HepG2 (cell line): ENCODE results near the gene DOC2A. TPM values are rescaled to one million over a fixed set of nuclear protein-coding genes. Genes with fewer than 3 reads are reported as not detected.

Experiments used
- ATAC-seq: fragments of 200-7000 bp; cut with Tn5 transposase; 3 replicates; pipeline ENCODE4 v1.9.1; 2020; ENCODE audit warnings: mild to moderate bottlenecking, moderate library complexity
- BruUV-seq: library from RNA; stranded (reverse); fragments of 400-500 nt; replicated peaks from 2 replicates; lab custom pipeline; 2021; lab: Mats Ljungman, UMichigan
- CTCF ChIA-PET: fragments of 300-600 bp; formaldehyde crosslinking; extraction: SDS; loops from one replicate; lab custom pipeline; 2021; ENCODE audit warnings: low total read pairs, inconsistent platforms, low intra/inter-chr PET ratio; lab: Yijun Ruan, JAX
- POLR2A ChIA-PET: fragments of 350-600 bp; sonication (Branson Sonifier 250); formaldehyde crosslinking; loops from one replicate; lab custom pipeline; 2020; ENCODE audit warnings: antibody characterized with exemption, inconsistent platforms; lab: Yijun Ruan, JAX
- DNase-seq: peaks from one replicate; pipeline ENCODE4 v3.0.0-alpha.2; 2015; ENCODE audit warnings: low spot score
- FAIRE-seq: peaks from 3 replicates; lab custom pipeline; 2011; peaks lifted over from hg19 to GRCh38; lab: Jason Lieb, UNC
- H2AFZ ChIP-seq: one replicate; pipeline ENCODE4 v1.6.1; 2011; ENCODE audit warnings: low read length, inconsistent platforms
- H3K27ac ChIP-seq: fragments of 300-600 bp; 3 replicates; pipeline ENCODE4 v1.8.0; 2011; ENCODE audit warnings: mixed run types, mild to moderate bottlenecking, mixed read lengths, low read length, inconsistent platforms; ENCODE audit not compliant: insufficient read depth; ENCODE audit errors: extremely low read length
- H3K27me3 ChIP-seq, 2 experiments: fragments of 200-600 bp in 1 of 2; 2 replicates in 1 of 2; 3 replicates in 1 of 2; pipeline versions ENCODE4 v1.6.0 to v1.8.0; 2011; ENCODE audit warnings: low read length in 2 of 2, mild to moderate bottlenecking in 2 of 2, moderate library complexity in 2 of 2, inconsistent platforms in 1 of 2; ENCODE audit not compliant: insufficient read depth in 2 of 2, control insufficient read depth in 1 of 2
- H3K36me3 ChIP-seq, 2 experiments: fragments of 200-600 bp in 1 of 2; replicated peaks in 1 of 2; 2 replicates in 1 of 2; 3 replicates in 1 of 2; pipeline versions ENCODE4 v1.5.1 to v1.8.0; 2011; ENCODE audit warnings: low read length in 2 of 2, inconsistent platforms in 1 of 2; ENCODE audit not compliant: insufficient read depth in 2 of 2, control insufficient read depth in 1 of 2
- H3K4me1 ChIP-seq: 2 replicates; pipeline ENCODE4 v1.5.1; 2012; ENCODE audit warnings: low read length, inconsistent platforms; ENCODE audit not compliant: insufficient read depth
- H3K4me2 ChIP-seq: 2 replicates; pipeline ENCODE4 v1.6.0; 2011; ENCODE audit warnings: low read depth, low read length, inconsistent platforms
- H3K4me3 ChIP-seq, 3 experiments: fragments of 200-600 bp in 1 of 3; sonication (generic), shearing (Covaris generic) in 1 of 3; replicated peaks in 1 of 3; 2 replicates each; pipeline ENCODE4 v1.5.1; 2011 to 2016; ENCODE audit warnings: low read length in 3 of 3, inconsistent platforms in 2 of 3, low read depth in 2 of 3, mild to moderate bottlenecking in 2 of 3, control low read depth in 1 of 3, mixed read lengths in 1 of 3; ENCODE audit not compliant: insufficient read depth in 1 of 3
- H3K79me2 ChIP-seq: one replicate; pipeline ENCODE4 v1.6.1; 2011; ENCODE audit warnings: low read length, inconsistent platforms; ENCODE audit not compliant: insufficient read depth
- H3K9ac ChIP-seq: 2 replicates; pipeline ENCODE4 v1.6.0; 2011; ENCODE audit warnings: mild to moderate bottlenecking, low read depth, low read length, inconsistent platforms; ENCODE audit not compliant: insufficient read depth
- H3K9me3 ChIP-seq: 2 replicates; pipeline ENCODE4 v1.5.1; 2012; ENCODE audit warnings: mild to moderate bottlenecking, low read length
- H4K20me1 ChIP-seq: 2 replicates; pipeline ENCODE4 v1.6.0; 2011; ENCODE audit warnings: inconsistent platforms, mild to moderate bottlenecking, low read length, moderate library complexity; ENCODE audit not compliant: insufficient read depth
- ATM ChIP-seq: fragments of 450-650 bp; IDR thresholded peaks from 2 replicates; pipeline ENCODE4 v1.7.1; 2017; ENCODE audit warnings: mild to moderate bottlenecking, borderline replicate concordance
- CCAR2 ChIP-seq: fragments of 200-400 bp; formaldehyde crosslinking; optimal IDR thresholded peaks from 2 replicates; pipeline ENCODE3; 2018; ENCODE audit warnings: low read depth, mild to moderate bottlenecking, low read length, moderate library complexity
- GTF3A ChIP-seq: sonication (generic); formaldehyde crosslinking; conservative IDR thresholded peaks from 2 replicates; pipeline ENCODE4 v1.4.0; 2020; ENCODE audit warnings: mild to moderate bottlenecking, missing genetic modification reagents
- HHEX ChIP-seq: IDR thresholded peaks from 2 replicates; pipeline ENCODE4 v1.6.1; 2016; ENCODE audit warnings: control low read depth
- JDP2 ChIP-seq: sonication (generic); formaldehyde crosslinking; IDR thresholded peaks from 2 replicates; pipeline ENCODE4 v1.8.1; 2022; ENCODE audit warnings: missing genetic modification reagents, borderline replicate concordance
- KMT2A ChIP-seq: sonication (generic); formaldehyde crosslinking; IDR thresholded peaks from 2 replicates; pipeline ENCODE4 v1.4.0; 2020; ENCODE audit warnings: missing genetic modification reagents
- PHF8 ChIP-seq: sonication (generic); formaldehyde crosslinking; IDR thresholded peaks from 2 replicates; pipeline ENCODE4 v1.5.0; 2020; ENCODE audit warnings: missing genetic modification reagents
- RNF2 ChIP-seq: fragments of 450-650 bp; conservative IDR thresholded peaks from 2 replicates; pipeline ENCODE4 v1.6.1; 2016; ENCODE audit warnings: low read depth
- SP5 ChIP-seq: IDR thresholded peaks from 2 replicates; pipeline ENCODE4 v1.6.1; 2016; ENCODE audit warnings: low read depth, borderline replicate concordance
- U2AF1 ChIP-seq: fragments of 200-400 bp; formaldehyde crosslinking; optimal IDR thresholded peaks from 2 replicates; pipeline ENCODE3; 2017; ENCODE audit warnings: mild to moderate bottlenecking, low read depth, low read length
- WIZ ChIP-seq: sonication (generic); formaldehyde crosslinking; IDR thresholded peaks from 2 replicates; pipeline ENCODE4 v1.5.1; 2020; ENCODE audit warnings: mild to moderate bottlenecking, missing genetic modification reagents
- XRCC5 ChIP-seq: fragments of 200-400 bp; formaldehyde crosslinking; optimal IDR thresholded peaks from 2 replicates; pipeline ENCODE3; 2017; ENCODE audit warnings: mild to moderate bottlenecking, low read length
- ZMYM4 ChIP-seq: sonication (generic); formaldehyde crosslinking; IDR thresholded peaks from 2 replicates; pipeline ENCODE4 v1.8.1; 2023; ENCODE audit warnings: mild to moderate bottlenecking, missing genetic modification reagents
- ZNF431 ChIP-seq: sonication (generic); formaldehyde crosslinking; IDR thresholded peaks from 2 replicates; pipeline ENCODE4 v1.9.0; 2022; ENCODE audit warnings: missing genetic modification reagents, low read depth, mild to moderate bottlenecking, borderline replicate concordance
- ZNF468 ChIP-seq: sonication (generic); formaldehyde crosslinking; IDR thresholded peaks from 2 replicates; pipeline ENCODE4 v1.8.0; 2022; ENCODE audit warnings: mild to moderate bottlenecking, moderate library complexity, missing genetic modification reagents
- ZNF816 ChIP-seq: sonication (generic); formaldehyde crosslinking; IDR thresholded peaks from 2 replicates; pipeline ENCODE4 v1.8.0; 2022; ENCODE audit warnings: missing genetic modification reagents, mild to moderate bottlenecking, borderline replicate concordance
- WGBS: methylation state at CpG from one replicate; pipeline ENCODE4 v1.1.6; 2017; ENCODE audit warnings: low lambda C conversion rate; 5-methylcytosine and 5-hydroxymethylcytosine counted together
- in situ Hi-C: cut with HindIII; loops from 2 replicates; pipeline ENCODE4 v1.10.0; 2017; ENCODE audit warnings: low pct_unique_long_range_greater_than_20kb; ENCODE audit not compliant: extremely low pct_ligation_motif_present
- intact Hi-C: fragments of 100-400 bp; cut with micrococcal nuclease; formaldehyde crosslinking; loops from one replicate; pipeline ENCODE4 v1.10.0; 2022; ENCODE audit not compliant: unreplicated experiment
- polyA plus RNA-seq, 8 experiments: library from polyadenylated mRNA; depleted of rRNA in 3 of 8; stranded (reverse) in 7 of 8; unstranded in 1 of 8; fragments of >200 nt; fragmentation: Illumina TruSeq in 4 of 8; extraction: Trizol in 4 of 8; gene quantifications; 2 replicates each; pipeline versions ENCODE4 v1.2.1 to v1.2.3, GENCODE V29; 2011 to 2016; ENCODE audit warnings: low read depth in 4 of 8, missing spikeins in 1 of 8, mixed read lengths in 1 of 8; ENCODE audit not compliant: insufficient read depth in 1 of 8
- total RNA-seq, 5 experiments: library from RNA; depleted of rRNA; stranded (reverse); fragments of >200 nt; fragmentation: Illumina TruSeq; extraction: Trizol; gene quantifications; 2 replicates each; pipeline ENCODE4 v1.2.3, GENCODE V29; 2016; ENCODE audit warnings: low read depth in 1 of 5
- TF ChIP-seq, protein P1 (sequence below): sonication (generic); formaldehyde crosslinking; IDR thresholded peaks from 2 replicates; pipeline ENCODE4 v1.4.0; 2020; ENCODE audit warnings: mild to moderate bottlenecking, missing genetic modification reagents
- TF ChIP-seq, protein P2 (sequence below): sonication (generic); formaldehyde crosslinking; IDR thresholded peaks from 2 replicates; pipeline ENCODE4 v1.4.0; 2020; ENCODE audit warnings: mild to moderate bottlenecking, missing genetic modification reagents
- TF ChIP-seq, protein P3 (sequence below): sonication (generic); formaldehyde crosslinking; conservative IDR thresholded peaks from 2 replicates; pipeline ENCODE4 v1.5.0; 2020; ENCODE audit warnings: missing genetic modification reagents
- TF ChIP-seq, protein P4 (sequence below): sonication (generic); formaldehyde crosslinking; IDR thresholded peaks from 2 replicates; pipeline ENCODE4 v1.8.0; 2023; ENCODE audit warnings: mild to moderate bottlenecking, missing genetic modification reagents

DOC2A gene
- total and polyA plus RNA-seq, 2 of the 13 experiments (the other 11 are each of a cell fraction or from before 2014, with no cell fraction given), result 0.15 to 0.55 TPM

DNA sequence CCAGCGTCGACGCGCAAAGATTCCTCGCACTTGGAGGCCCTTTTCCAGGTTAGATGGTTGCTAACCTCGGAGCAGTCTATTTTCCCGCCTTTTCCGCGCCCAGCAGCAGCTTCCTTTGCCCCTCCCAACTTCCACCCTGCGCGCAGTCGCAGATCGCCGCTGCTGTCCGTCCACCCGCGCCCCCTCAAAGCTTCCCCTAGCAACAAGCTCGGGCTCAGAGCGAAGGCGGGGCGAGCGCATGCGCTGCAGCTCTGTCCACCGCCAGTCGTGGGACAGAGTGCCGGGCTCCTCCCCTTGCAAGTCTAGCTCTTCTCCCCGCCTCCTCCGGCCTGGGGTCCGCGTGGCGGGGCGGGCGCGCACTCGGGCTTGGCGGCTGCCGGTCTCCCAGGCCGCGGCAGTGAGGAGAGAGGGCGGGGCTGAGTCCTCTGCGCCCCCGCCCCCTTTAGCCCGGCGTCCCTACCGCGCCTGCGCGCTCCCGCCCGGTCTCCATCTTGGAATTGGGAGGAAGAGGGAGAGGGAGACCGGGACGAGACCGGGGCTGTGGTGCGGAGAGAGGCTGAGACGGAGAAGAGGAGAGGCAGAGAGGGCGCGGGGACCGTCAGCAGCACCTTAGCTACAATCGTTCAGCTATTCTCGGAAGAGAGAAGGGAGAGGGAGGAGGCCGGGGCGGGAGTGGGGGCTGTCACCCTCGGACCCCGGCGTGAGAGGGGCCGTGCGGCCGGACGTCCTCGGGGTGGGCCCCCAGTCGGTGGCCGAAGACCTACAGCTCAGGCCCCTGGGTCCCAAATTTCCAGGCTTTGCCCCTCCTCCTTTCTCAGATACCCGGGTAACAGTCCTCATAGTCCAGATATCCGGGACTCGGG is 37.2 kb downstream of the DOC2A start, which contains the start of gene TAOK2:
TAOK2 (plus strand) TSS at position 485 of the 863 bp plus-strand sequence. CDS start 3,905 bp downstream, outside the sequence.
- ChIA-PET CTCF (no interaction called here), POLR2A (interaction anchor here (0.6 to 4.7 kb wide), 33 partner anchors 9 to 294 kb away, joined by 3 to 47 read pairs (median 4); partner anchors contain the start of genes ALDOA, ASPHD1, HIRIP3 and INO80E)
- H3K27me3 ChIP-seq, result no peaks in the 10 kb centered on the region; a peak in 1 of 5 replicates
- peak; percentile 98 for DNase-seq
- peak; percentile 49 for FAIRE-seq
- in situ Hi-C loops, result no loop called here
- H3K27ac ChIP-seq, result peak within 1 kb of the TSS; percentile 72
- H4K20me1 ChIP-seq, result peaks cover 23% of the 10 kb centered on the region
- peak within 1 kb of the TSS; percentile 89 for H3K9ac ChIP-seq
- H3K4me2 ChIP-seq, result peak within 1 kb of the TSS; percentile 93
- ATAC-seq, result peak; percentile 95
- H3K79me2 ChIP-seq, result peaks cover 38% of the 10 kb centered on the region
- H2AFZ ChIP-seq, result no peak within 1 kb of the TSS
- intact Hi-C loops, result loop anchor here (1.0 kb wide), 2 partner anchors 30 to 47 kb away; partner anchors contain the start of gene KCTD13
- H3K4me3 ChIP-seq, result peak within 1 kb of the TSS; percentile 86 to 99 (median 91)
- peaks cover 21 to 27% of the 10 kb centered on the region in 2 experiments for H3K36me3 ChIP-seq
- H3K9me3 ChIP-seq, result no peaks in the 10 kb centered on the region
- no TSS peak for BruUV-seq
- peaks cover 30% of the 10 kb centered on the region for H3K4me1 ChIP-seq
- WGBS, result 12% methylated on average over 59 of the region's 75 CpGs
- TF ChIP-seq GTF3A (CRISPR knock-in tag) (peak; percentile 94; the same call in 1 of the 2 replicates), U2AF1 (peak; percentile 33), ZNF468 (no peak), XRCC5 (no peak), WIZ (no peak), KMT2A (CRISPR knock-in tag) (no peak; the same call in 1 of the 2 replicates), HHEX (CRISPR knock-in tag) (no peak), ZNF816 (CRISPR knock-in tag) (no peak; the same call in 1 of the 2 replicates), ATM (no peak), ZMYM4 (peak; percentile 87), PHF8 (CRISPR knock-in tag) (peak; percentile 91), JDP2 (peak; percentile 36; the same call in 1 of the 2 replicates), SP5 (peak; percentile 96), CCAR2 (no peak), ZNF431 (CRISPR knock-in tag) (peak; percentile 78; the same call in 1 of the 2 replicates), RNF2 (peak; percentile 86)
- TF ChIP-seq, protein P1, sequence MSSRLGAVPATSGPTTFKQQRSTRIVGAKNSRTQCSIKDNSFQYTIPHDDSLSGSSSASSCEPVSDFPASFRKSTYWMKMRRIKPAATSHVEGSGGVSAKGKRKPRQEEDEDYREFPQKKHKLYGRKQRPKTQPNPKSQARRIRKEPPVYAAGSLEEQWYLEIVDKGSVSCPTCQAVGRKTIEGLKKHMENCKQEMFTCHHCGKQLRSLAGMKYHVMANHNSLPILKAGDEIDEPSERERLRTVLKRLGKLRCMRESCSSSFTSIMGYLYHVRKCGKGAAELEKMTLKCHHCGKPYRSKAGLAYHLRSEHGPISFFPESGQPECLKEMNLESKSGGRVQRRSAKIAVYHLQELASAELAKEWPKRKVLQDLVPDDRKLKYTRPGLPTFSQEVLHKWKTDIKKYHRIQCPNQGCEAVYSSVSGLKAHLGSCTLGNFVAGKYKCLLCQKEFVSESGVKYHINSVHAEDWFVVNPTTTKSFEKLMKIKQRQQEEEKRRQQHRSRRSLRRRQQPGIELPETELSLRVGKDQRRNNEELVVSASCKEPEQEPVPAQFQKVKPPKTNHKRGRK (CRISPR knock-in tag), result no peak
- TF ChIP-seq, protein P2, sequence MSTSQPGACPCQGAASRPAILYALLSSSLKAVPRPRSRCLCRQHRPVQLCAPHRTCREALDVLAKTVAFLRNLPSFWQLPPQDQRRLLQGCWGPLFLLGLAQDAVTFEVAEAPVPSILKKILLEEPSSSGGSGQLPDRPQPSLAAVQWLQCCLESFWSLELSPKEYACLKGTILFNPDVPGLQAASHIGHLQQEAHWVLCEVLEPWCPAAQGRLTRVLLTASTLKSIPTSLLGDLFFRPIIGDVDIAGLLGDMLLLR, result peak; percentile 74
- TF ChIP-seq, protein P3, sequence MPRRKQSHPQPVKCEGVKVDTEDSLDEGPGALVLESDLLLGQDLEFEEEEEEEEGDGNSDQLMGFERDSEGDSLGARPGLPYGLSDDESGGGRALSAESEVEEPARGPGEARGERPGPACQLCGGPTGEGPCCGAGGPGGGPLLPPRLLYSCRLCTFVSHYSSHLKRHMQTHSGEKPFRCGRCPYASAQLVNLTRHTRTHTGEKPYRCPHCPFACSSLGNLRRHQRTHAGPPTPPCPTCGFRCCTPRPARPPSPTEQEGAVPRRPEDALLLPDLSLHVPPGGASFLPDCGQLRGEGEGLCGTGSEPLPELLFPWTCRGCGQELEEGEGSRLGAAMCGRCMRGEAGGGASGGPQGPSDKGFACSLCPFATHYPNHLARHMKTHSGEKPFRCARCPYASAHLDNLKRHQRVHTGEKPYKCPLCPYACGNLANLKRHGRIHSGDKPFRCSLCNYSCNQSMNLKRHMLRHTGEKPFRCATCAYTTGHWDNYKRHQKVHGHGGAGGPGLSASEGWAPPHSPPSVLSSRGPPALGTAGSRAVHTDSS (CRISPR knock-in tag), result peak; percentile 62; the same call in 1 of the 2 replicates
- TF ChIP-seq, protein P4, sequence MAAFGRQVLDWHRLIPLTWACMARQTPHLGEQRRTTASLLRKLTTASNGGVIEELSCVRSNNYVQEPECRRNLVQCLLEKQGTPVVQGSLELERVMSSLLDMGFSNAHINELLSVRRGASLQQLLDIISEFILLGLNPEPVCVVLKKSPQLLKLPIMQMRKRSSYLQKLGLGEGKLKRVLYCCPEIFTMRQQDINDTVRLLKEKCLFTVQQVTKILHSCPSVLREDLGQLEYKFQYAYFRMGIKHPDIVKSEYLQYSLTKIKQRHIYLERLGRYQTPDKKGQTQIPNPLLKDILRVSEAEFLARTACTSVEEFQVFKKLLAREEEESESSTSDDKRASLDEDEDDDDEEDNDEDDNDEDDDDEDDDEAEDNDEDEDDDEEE (CRISPR knock-in tag), result peak; percentile 93; the same call in 1 of the 2 replicates
